Measurements from ENCODE around the gene CYP4Z1. TPM values are rescaled to one million over a fixed set of nuclear protein-coding genes. Genes with fewer than 3 reads are reported as not detected.
"Not testable (repeated sequence)": the region's sequence is repeated elsewhere in the genome, so short reads cannot be mapped to it uniquely, and the experiment has no call there.

Gene CYP4Z1
- 0.52 TPM for polyA plus RNA-seq (ENCODE audit: insufficient read length)
- long read RNA-seq, donor 1 = 0 reads
- long read RNA-seq, donor 2, partial matches to known transcripts = 86 of 86 reads
- long read RNA-seq, donor 2, other reads (novel, unspliced or antisense) = 0 of 86 reads
- long read RNA-seq, donor 3 = 0 reads
- long read RNA-seq, donor 4 = 0 reads
- long read RNA-seq, donor 5 = 0 reads
- long read RNA-seq, donor 6 = 0 reads
- long read RNA-seq, donor 7, partial matches to known transcripts = 22 of 127 reads
- long read RNA-seq, donor 7, other reads (novel, unspliced or antisense) = 105 of 127 reads
- long read RNA-seq, donor 8, partial matches to known transcripts = 120 of 120 reads
- long read RNA-seq, donor 8, other reads (novel, unspliced or antisense) = 0 of 120 reads

GRCh38 chr1:47067097-47067594 lies at the start of gene CYP4Z1:
TSS of gene CYP4Z1 (plus strand) at chr1:47067231. CDS start at chr1:47067491, 260 bp downstream.
- DNase-seq = no peak

- no peak for DNase-seq
Measured at GRCh38 chr1:47021070-47021469, 46.0 kb upstream of the CYP4Z1 start.

DNA sequence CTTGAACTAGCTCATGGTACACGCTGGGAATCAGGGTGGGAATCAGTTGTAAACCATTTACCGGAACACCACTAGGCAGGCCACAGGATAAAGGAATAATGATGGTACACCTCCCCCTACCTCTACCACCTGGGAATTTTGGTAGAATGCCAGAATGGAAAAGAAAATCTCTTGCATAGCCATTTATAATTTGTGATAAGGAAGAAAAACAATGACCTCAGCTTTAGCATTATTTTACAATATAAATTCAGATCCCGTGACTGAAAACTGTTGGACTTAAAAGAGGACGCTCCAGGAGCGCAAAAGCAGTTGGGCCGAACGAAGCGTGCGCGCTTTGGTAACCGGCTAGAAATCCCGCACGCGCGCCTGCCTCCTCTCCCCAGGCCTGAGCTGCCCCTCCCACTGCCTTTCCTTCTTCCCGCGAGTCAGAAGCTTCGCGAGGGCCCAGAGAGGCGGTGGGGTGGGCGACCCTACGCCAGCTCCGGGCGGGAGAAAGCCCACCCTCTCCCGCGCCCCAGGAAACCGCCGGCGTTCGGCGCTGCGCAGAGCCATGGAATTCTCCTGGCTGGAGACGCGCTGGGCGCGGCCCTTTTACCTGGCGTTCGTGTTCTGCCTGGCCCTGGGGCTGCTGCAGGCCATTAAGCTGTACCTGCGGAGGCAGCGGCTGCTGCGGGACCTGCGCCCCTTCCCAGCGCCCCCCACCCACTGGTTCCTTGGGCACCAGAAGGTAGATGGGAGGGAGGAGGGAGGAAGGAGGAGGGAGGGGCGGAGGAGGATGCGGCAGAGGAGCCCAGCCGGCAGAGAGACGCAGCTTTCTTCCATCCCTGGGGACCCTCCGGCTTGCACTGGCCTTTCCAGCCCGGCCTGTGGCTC lies 43.5 kb upstream of the CYP4Z1 start, which contains the start of gene CYP4X1:
Gene CYP4X1, plus strand, starts transcription at position 402 of the 873 bp plus-strand sequence. Its CDS starts 149 bp downstream, at position 551.
- peak; percentile 28 for DNase-seq

DNA sequence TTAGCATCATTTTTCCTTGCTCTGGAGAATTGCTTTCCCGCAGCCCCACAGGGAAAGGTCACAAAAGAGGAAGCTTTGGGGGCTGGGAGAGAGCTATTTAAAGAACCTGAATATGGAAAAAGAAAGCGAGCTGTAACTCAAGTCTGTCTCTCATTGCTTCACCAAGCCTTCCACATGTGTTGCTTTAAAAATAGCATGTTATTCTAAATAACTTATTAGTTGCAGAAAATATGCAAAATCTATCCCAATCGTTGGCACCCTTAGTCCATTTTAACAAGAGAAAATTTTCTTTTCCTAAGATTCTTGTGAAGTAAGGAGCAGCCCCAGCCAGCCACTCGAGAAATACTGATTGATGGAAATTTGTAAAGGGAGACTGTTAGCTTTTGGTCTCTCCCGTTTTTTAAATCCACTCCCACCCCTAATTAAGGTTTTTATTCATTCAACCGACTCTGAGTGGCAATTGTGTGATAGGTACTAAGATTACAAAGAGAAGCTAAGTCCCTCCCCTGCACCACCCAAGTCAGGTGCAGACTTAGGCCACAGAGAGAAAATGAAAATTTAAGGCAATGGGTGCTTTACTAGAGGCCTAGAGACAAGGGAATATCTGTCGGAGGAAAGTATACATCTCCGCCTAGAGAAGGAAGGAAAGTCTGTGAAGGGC lies 42.8 kb upstream of the CYP4Z1 start:
- DNase-seq = peak; percentile 19

DNA sequence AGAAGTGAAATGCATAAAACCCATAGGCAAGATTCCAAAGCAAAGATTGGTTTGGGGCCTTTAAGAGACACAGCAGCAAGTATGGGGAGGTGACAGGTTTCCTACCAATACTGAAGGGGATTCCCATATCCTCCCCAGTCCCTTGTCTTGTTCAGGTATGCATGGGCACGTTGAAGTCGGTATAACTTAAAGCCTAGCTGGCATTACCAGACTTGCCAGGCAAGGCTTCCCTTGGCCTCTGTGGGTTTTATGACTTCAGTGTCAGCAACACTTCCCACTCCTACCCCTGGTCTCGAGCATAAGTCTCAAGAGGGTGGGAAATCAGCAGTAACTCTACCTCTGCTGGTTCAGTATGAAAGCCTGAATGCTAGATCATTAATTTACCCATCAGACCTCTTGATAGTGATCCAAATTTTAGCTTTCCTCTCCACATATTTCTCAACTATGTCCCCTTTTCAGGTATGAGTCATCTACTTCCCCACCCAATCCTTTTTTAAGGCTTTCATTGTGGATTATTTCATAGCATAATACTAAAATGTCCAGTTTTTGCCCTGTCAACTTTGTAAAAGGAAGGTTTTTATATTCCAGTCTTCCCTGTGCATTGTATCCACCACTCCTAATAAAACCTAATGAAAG lies 36.7 kb upstream of the CYP4Z1 start:
- no peak for DNase-seq

DNA sequence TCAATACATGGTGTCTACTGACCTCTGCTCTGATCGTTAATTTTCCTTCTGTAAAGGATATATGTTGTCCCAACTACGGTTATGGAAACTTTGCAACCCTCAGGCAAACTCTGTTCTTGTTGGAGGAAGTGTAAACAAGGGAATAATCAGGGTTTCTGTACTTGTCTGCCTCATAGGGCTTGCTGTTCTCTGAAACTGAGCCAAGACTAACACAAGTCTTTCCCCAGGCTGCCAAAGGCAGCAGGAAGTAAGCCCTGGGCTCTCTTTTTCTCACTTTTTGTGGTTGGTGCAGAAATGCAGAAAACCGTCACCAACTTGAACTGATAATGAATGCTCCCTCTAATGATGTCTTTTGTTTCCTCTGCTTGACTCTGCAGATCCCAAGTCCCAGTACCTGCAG lies 36.0 kb upstream of the CYP4Z1 start:
- no peak for DNase-seq

DNA sequence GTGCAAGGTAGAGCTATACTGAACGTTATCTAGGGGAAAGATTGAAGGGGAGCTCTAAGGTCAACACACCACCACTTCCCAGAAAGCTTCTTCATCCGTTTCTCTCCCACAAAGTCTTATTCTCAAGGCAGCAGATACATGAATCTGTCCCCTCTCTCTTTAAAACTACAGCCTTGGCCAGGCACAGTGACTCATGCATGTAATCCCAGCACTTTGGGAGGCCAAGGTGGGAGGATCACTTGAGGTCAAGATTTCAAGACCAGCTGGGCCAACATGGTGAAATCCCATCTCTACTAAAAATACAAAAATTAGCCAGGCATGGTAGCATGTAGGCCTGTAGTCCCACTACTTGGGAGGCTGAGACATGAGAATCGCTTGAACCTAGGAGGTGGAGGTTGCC lies 35.4 kb upstream of the CYP4Z1 start:
- DNase-seq = no peak

DNA sequence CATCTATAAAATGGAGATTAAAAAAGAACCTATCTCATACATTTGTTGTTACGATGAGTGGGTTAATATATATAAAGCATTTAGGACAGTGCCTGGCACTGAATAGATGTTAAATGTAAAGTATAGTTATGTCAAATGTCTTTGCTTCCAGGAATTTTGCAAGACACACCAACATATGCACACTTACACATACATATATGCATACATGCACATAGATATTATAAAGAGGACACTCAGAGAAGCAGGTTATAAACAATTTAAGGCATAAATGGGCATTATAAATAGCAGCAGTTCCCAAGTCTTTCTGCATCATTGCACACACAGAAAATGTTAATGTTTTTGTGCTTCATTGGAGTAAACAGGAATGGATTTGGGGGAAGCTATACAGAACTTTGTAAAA lies 30.3 kb upstream of the CYP4Z1 start:
- no peak for DNase-seq

- DNase-seq = no peak
Measured at GRCh38 chr1:47059376-47059775, 7.7 kb upstream of the CYP4Z1 start.

DNA sequence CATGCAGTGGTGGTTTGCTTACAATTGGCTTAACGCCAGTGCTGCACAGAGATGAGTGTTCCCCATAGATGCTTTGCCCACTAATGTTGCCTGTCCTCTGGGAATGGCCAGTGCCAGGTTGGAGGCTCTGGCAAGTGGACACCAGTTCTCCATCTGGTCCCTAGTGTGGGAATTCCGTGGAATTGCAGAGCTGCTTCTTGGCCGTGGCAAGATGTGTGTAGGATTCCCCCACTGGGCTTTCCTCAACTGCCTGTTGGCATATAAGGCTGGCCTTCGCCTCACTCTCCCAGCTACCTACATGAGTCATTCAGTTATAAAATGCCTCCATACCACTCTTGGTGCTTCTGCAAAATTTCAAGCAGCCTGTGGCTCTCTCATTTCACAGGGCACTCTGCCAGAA lies 2.0 kb downstream of the CYP4Z1 start:
- not testable (repeated sequence) for DNase-seq

- DNase-seq = not testable (repeated sequence)
Measured at GRCh38 chr1:47069509-47069908, 2.5 kb downstream of the CYP4Z1 start.

DNA sequence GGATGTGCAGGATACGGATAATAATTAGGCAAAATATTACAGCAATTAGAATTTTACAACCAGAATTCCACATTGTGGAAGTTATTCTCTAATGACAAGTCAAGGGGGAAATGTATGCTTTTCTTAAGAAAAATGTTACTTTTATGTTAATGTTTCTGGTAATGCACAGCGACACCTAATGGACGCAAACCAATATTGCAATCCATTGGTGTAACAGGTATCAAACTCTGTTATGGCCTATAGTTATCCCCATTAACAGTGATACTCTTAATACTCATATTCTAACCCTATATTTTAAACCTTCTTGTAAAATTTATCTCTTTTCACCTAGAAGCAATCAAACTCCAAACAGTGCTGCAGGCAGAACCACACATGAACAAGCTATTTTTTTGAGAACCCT lies 22.3 kb downstream of the CYP4Z1 start:
- DNase-seq = peak; percentile 7

DNA sequence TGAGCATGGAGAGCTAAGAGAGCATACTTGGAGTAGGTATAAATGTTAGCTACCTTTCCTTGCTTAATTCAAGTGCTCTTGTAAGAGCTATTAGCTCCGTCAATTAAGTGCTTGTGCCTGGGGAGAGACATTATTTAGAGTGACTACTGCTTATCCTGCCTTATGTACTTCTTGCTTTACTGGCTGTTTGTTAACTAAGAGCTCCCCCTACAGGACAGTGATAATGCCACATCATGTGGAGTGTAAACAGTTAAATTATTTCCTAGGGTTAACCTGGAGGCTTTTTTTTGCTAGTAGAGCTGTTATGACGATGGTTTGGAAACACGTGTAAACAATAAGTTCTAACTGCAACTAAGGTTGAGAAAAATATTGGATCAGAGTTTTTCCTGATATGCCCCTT lies 24.4 kb downstream of the CYP4Z1 start:
- not testable (repeated sequence) for DNase-seq

GRCh38 chr1:47104816-47105215 lies 37.8 kb downstream of the CYP4Z1 start:
- no peak for DNase-seq

DNA sequence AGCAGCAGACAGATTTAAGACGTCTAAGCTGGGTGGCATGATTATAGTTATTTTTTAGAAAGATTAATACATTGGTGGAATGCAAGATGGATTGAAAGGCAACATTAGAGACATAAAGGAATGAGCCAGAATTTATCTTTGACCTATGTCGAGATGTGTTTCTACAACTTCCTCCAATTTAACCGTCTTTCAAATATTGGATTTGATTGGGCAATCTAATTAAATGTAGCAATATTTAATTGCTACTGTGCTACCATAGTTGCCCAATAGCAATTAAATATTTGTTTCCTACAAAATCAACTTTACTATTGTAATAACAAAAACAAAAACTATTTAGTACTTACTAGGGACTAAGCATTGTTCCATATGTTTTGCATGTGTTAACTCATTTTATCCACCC lies 39.8 kb downstream of the CYP4Z1 start:
- no peak for DNase-seq

DNA sequence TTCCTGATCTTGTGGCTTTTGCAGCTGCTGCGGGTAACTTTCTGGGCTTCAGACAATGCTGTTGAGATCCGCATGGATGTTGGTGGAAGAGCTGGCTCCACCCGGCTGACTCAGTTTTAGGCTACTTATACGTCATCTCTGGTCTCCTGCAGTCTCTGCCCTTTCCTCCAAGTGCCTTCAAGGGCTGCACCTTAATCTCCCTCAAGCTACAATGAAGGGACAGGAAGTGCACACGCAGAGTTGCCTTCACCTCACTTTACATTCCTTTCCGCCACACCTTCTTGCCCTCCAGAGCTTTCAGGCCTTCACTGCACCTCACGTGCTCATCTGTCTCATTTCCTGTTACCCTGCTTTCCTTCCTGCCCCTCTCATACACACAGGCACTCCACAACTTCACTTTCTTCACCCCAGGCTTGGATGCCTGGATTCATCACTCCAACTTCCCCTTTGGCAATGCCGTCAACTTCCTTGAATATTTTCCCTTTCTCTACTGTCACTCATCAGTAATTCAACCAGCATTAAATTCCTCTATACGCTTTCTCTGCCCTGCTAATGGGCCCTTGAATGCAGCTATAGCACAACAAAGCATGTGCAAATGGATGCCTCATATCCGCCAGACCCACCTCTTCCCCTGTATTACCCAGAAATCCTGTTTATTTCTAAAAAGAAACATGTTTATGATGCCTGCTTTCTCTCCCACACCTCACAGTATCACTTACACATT lies 41.0 kb downstream of the CYP4Z1 start:
- DNase-seq = not testable (repeated sequence)

DNA sequence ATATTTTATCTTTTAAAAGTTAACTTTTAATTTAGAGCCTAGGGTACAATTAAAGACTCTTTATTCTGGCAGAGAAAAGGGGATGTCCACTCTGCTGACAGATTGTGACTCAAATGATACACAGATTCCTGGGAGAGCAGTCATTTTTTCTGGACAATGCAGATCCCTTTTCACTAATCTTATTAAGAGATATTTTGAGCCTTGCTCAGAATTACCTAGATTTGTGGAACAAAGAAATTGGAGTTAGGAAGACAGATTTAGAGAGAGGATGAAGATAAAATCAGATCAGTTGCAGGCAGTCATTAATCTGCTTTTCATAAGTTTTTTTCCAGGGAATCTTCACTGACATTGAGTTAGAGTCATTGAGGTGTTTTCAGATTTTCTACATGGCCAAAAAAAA lies 42.5 kb downstream of the CYP4Z1 start:
- DNase-seq = not testable (repeated sequence)

GRCh38 chr1:47113178-47113577 lies 46.1 kb downstream of the CYP4Z1 start:
- no peak for DNase-seq

DNA sequence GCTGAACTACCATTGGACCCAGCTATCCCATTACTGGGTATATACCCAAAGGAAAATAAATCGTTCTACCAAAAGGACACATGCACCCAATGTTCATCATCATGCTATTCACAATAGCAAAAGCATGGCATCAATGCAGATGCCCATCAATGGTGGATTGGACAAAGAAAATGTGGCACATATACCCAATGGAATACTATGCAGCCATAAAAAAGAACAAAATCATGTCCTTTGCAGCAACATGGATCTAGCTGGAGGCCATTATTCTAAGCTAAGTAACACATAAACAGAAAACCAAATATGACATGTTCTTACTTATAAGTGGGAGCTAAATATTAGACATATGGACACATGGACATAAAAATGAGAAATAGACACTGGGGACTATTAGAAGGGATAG lies 54.0 kb downstream of the CYP4Z1 start:
- not testable (repeated sequence) for DNase-seq

DNA sequence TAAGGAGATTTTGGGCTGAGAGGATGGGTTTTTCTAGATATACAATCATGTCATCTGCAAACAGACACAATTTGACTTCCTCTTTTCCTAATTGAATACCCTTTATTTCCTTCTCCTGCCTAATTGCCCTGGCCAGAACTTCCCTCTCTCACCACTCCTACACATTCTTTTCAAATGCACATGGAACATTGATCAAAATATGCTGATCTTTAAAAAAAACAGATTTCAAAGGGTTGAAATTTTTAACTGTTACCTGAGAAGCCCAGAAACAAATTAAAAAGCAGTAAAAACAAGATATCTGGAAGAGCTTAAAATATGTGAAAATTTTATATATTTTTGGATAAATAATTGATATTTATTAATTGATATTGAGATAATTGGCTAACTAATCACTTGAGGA lies 57.8 kb downstream of the CYP4Z1 start:
- DNase-seq = not testable (repeated sequence)

DNA sequence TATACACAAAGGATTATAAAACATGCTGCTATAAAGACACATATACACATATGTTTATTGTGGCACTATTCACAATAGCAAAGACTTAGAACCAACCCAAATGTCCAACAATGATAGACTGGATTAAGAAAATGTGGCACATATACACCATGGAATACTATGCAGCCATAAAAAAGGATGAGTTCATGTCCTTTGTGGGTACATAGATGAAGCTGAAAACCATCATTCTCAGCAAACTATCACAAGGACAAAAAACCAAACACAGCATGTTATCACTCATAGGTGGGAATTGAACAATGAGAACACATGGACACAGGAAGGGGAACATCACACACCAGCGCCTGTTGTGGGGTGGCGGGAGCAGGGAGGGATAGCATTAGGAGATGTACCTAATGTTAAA lies 60.0 kb downstream of the CYP4Z1 start:
- not testable (repeated sequence) for DNase-seq

Measured in left kidney (tissue), 8 donors.